NCI-H1105 treated with DMSO at 0.1 percent for 48 hours (cell line): ENCODE results near the gene PI4KA.
A peak's percentile ranks its signal among the peaks of the same experiment; 100 is the strongest.
"Not testable (repeated sequence)": the region's sequence is repeated elsewhere in the genome, so short reads cannot be mapped to it uniquely, and the experiment has no call there.

Experiments used
- DNase-seq: peaks from one replicate; lab custom pipeline; 2025; lab: John Stamatoyannopoulos, UW

PI4KA gene

DNA sequence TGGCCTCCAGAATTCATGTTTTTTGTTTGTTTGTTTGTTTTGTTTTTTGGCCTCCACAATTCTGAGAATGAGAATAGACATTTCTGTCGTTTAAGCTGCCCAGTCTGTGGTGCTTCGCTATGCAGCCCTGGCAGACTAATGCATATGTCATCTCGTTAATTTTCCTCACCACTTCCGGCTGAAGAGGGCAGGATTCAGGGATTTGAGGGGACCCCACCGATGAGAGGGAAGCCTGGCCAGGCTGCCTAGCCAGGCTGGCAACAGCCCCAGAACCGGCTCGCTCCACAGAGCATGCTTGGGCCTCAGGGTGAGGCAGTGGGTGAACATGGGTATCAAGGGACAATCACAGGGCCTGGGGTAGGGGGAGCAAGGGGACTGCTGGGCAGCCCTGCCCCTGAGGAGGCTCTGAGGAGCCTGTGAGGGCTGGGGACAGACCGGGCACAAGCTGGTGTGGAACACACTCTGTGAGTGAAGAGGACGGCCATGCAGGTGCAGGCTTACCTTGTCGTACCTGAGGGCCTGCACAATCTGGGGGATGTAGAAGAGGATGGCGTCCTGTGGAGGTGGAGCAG, 132.5 kb downstream of the PI4KA start:
- no peak for DNase-seq

DNA sequence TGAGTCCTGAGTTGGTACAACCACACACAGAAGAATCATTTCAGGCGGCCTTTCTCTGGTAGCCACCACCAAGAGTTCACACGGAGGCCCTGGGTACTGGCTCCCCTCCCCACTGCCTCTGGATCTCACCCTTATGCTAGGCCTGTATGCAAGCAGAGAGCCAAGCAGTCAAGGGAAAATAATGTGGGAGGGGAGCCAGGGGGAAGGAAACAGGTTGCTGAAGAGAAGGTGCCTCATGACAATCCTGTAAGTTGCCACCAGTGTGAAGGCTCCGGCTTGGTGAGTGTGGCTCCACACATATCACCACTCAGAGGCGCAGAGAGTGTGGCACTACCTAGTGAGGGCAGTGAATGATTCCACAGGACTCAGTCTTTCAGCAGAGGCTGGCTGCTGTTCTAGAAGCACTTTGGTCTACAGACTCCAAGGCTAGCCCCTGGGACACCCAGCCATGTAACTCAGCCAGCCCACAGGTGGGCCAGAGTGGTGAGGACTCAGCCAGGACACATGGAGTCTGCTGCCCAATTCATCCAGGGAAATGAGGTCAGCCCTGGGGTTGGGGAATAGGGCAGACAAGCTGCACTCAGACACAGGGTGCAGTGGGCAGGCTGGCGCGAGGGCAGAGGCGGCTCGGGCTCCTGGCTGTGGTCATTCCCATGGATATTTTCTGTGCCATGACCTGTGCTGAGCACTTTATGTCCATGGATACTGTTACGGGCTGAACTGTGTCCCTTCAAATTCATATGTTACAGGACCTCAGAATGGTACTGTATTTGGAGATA, 133.7 kb downstream of the PI4KA start:
- no peak for DNase-seq

DNA sequence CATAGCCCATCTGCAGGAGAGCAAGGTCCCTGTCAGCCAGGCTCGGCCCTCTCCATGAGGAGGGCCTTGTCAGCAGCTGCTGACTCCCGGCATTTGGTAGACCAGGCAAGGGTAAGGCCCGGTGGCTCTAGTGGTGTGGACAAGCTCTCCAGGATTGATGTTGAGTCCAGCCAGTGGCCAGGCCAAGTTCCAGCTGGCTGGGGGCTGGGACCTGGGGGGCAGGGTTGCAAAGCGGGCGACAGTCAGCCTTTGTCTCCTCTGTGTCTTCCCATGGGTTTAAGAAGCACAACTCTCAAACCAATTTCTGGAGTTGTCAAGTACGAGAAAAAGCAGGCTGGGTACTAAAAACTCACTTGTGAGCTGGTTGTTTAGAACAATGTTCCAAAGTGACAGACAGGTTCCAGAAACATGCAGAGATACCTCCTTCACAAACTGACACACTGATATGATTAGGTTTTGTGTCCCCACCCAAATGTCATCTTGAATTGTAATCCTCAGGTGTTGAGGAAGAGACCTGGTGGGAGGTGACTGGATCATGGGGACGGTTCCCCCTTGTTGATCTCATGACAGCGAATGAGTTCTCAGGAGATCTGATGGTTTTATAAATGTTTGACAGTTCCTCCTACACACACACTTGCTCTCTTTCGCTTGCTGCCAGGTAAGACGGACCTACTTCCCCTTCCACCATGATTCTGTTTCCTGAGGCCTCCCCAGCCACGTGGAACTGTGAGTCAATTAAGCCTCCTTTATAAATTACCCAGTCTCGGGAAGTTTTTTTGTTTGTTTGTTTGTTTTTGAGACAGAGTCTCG, 137.0 kb downstream of the PI4KA start:
- DNase-seq, result no peak

DNA sequence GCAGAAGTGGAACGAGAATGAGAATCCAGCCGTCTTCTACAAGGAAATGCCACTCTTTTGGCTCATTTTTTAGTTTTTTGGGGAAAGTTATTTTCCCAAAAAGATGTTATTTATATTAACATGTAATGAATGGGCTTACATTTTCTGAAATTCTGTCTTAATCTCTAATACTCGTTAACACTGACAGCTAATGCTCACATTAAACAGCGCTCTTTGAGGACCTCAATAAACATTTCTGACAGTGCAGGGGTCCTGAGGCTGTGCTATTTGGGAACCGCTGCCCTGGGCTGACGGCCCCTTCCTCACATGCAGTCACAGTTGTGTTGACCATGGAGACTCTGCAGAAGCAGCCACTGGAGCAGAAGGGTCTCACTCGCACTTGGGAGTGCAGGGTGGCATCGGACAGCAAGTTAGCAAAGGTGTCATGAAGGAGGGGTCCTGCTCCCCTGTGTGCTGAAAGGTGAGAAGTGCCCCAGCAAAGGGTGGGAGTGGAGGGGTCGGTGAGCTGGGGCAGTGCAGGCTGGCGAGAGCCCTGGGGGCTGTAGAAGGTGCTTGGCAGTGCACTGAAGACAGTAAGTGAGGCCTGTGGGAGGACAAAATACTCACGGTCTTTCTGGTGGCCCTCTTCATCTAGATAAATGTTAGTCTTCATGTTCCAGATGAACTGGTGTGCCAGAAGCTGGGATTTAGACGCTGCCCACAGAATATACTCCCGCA, 137.8 kb downstream of the PI4KA start:
- no peak for DNase-seq

GRCh38 chr22:20718727-20719126, 139.9 kb downstream of the PI4KA start:
- DNase-seq, result not testable (repeated sequence)

- DNase-seq, result not testable (repeated sequence)
Observed at GRCh38 chr22:20717981-20718380, 140.6 kb downstream of the PI4KA start.

- not testable (repeated sequence) for DNase-seq
Observed at GRCh38 chr22:20717213-20717866, 141.3 kb downstream of the PI4KA start.

DNA sequence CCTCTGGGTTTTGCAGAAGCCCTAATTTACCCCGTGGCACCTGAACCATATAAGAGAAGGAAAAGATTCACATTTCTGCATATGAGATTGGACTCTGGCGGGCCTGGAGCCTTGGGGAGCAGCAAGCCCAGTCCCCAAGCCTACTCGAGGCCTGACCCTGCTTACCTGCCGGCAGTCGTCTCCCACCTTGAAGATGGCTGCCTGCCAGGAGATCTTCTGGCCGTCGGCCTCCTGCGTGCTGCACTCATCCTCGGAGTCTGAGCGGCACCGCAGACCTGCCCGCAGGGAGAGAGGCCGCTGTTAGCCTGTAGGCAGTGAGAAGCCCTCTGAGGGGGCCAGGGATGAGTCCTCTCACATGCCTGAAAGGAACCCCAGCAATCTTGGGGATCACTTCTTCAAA, 145.5 kb downstream of the PI4KA start:
- DNase-seq, result not testable (repeated sequence)

DNA sequence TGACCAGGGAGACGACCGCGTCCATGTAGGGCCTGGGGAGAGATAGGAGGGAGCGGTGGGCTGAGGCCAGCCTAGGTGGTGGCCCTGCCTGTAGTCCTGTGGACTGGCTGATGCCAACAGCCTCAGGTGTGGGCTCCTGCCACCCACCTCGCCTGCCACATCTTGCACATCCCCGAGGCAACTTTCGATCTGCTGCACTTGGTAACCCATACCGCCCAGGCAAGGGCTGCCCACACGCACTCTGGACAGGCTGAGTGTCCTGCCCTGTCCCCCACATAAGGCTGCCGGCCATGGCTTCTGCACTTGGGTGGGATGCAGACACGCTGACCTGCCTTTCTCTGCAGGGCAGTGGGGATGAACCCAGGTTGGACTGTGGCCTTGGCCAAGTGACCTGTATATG, 148.6 kb downstream of the PI4KA start:
- not testable (repeated sequence) for DNase-seq

- DNase-seq, result not testable (repeated sequence)
Observed at GRCh38 chr22:20707549-20708118, 151.0 kb downstream of the PI4KA start.

DNA sequence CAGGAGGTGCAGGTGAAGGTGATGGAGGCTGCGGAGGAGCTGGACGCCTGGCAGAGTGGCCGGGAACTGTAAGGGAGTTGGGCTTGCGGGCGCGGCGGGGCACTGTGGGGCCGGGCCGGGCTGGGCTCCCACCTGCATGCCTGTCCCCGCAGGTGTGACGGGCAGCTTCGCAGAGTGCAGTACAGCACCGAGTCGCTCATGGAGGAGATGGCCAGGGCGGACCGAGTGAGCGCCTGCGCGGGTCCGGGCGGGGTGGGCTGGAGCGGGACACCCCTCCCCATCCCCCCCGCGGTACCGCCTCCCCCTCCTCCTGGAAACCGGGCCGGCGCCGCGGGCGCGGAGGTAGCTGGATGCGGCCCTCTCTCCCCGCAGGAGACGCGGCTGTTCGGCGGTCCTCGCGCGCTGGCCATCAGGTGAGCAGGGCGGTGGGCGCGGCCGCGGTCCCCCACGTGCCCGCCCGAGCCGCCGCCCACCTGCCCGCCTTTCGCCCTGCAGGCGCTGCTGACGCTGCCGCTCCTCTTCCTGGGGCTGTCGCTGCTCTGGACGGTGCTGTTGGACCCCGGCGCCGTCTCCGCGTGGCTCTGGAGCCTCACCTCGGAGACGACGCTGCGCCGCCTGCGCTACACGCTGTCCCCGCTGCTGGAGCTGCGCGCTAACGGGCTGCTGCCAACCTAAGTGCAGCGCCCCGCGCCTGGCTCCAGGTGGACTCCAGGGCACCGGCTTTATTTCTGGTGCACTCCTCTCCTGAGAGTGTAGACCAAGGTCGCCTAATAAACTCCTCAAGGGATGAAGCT, 154.6 kb downstream of the PI4KA start:
- peak; percentile 40 for DNase-seq

DNA sequence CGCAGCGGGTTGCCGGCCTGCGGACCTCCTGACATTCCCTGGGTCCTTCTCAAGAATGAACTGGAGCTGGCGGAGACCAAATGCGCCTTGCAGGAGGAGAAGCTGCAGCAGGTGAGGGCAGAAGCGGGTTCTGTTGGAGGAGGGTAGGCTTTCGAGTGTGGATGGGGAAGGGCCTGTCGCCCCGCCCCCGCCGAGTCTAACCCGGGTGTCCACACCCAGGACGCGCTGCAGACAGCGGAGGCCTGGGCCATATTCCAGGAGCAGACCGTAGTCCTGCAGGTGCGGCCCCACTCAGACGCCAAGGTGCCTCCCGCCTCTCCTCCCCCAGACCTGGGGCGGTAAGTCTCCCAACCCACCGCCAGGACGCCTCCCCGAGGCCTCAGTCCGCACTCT, 155.2 kb downstream of the PI4KA start:
- DNase-seq, result not testable (repeated sequence)

- peak; percentile 85 for DNase-seq
Observed at GRCh38 chr22:20702546-20703413, 155.8 kb downstream of the PI4KA start.

- not testable (repeated sequence) for DNase-seq
Observed at GRCh38 chr22:20702175-20702545, 156.5 kb downstream of the PI4KA start.

- not testable (repeated sequence) for DNase-seq
Observed at GRCh38 chr22:20701680-20702136, 156.9 kb downstream of the PI4KA start.

- DNase-seq, result not testable (repeated sequence)
Observed at GRCh38 chr22:20700347-20700746, 158.3 kb downstream of the PI4KA start.

DNA sequence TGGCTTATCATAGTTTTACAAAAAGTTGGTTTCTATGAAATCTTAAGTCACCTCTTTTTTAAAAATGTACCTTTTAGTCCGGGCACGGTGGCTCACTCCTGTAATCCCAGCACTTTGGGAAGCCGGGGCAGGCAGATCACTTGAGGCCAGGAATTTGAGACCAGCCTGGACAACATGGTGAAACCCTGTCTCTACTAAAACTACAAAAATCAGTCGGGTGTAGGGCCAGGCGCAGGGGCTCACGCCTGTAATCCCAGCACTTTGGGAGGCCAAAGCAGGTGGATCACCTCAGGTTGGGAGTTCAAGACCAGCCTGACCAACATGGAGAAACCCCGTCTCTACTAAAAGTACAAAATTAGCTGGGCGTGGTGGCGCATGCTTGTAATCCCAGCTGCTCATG, 158.8 kb downstream of the PI4KA start:
- not testable (repeated sequence) for DNase-seq

DNA sequence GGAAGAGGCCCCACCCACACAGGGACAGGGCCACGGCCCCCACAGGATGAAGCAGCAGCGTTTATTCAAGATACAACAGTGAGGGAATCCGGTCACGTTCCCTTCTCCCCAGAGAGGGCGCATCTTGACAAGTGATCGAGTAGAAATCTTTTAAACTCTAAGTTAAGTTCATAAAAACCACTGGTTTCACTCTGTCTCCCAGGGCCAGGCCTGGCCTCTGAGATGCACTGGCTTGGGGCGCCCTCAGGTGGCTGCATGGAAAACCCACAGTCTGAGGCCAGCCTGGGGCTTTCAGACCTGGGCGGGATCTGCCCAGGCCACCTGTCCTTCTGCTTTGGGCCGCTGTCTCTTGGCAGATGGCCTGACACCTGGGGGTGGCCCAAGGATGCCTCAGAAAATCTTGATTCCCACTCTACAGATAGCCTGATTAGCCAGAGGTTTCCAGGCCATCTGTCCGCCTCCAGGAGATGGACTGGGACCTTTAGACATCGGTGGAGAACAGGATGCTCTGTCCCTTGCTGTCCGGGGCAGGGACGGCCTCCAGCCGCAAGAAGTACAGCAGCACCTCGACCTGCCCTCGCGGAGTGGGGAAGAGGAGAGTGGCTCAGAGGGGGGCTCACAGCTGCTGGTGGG, 161.0 kb downstream of the PI4KA start:
- DNase-seq, result peak; percentile 56

DNA sequence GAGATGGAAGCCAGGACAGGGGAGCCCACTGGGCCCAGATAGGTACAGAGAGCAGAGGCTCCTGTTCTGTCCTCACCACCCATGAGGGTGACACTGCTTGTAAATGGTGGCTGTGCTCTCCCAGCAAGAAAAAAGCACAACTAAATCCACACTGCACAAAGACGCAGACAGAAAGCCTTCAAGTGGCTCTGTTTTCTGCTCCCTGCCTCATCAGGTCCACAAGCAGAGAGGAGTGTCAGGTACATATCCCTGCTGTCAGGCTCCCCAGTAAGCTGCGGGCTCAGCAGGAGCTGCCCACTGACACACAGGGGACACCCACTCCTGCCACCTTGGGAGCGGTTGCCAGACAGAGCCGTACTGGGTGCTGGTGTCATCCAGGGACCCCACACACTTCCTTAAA, 162.6 kb downstream of the PI4KA start:
- DNase-seq, result not testable (repeated sequence)
